H1 (cell line): ENCODE data around the gene ZXDC. TPM values are rescaled to one million over a fixed set of nuclear protein-coding genes. Genes with fewer than 3 reads are reported as not detected.

Experiments
- GABPA ChIP-seq: IDR thresholded peaks from 2 replicates; pipeline ENCODE4 v1.6.1; 2011; ENCODE audit warnings: mild to moderate bottlenecking, low read length, moderate library complexity, borderline replicate concordance; ENCODE audit not compliant: insufficient read depth
- KDM1A ChIP-seq: fragments of 200-600, 300-600 bp; sonication (generic); IDR thresholded peaks from 2 replicates; pipeline ENCODE4 v1.7.1; 2016; ENCODE audit warnings: mild to moderate bottlenecking, low read length, borderline replicate concordance
- MAFK ChIP-seq: IDR thresholded peaks from 2 replicates; pipeline ENCODE4 v1.6.1; 2012; ENCODE audit warnings: low read depth, mild to moderate bottlenecking, improper control_type of control experiment, low read length
- NRF1 ChIP-seq: IDR thresholded peaks from 2 replicates; pipeline ENCODE4 v1.6.1; 2011; ENCODE audit warnings: mild to moderate bottlenecking, low read depth, low read length, improper control_type of control experiment
- SIN3A ChIP-seq, 2 experiments: IDR thresholded peaks in 1 of 2; conservative IDR thresholded peaks in 1 of 2; 2 replicates each; pipeline ENCODE4 v1.6.1; 2011 to 2012; ENCODE audit warnings: low read length in 2 of 2, improper control_type of control experiment in 1 of 2, low read depth in 1 of 2, mild to moderate bottlenecking in 1 of 2
- SP4 ChIP-seq: IDR thresholded peaks from 2 replicates; pipeline ENCODE4 v1.6.1; 2012; ENCODE audit warnings: low read length, inconsistent platforms
- polyA plus RNA-seq, 7 experiments: library from polyadenylated mRNA; depleted of rRNA in 3 of 7; stranded (reverse) in 5 of 7; unstranded in 2 of 7; fragments of >200 nt in 5 of 7; fragments of 200-250 nt in 2 of 7; gene quantifications; 1 replicate in 5 of 7; 2 replicates in 1 of 7; 4 replicates in 1 of 7; pipeline versions ENCODE4 v1.2.1 to v1.2.3, GENCODE V29; 2011 to 2013; ENCODE audit warnings: missing spikeins in 2 of 7, mixed read lengths in 2 of 7
- total RNA-seq: library from RNA; stranded (reverse); fragmentation: NEBNext Ultra II Directional; extraction: Animal tissue kit (Norgen Biotek cat#: 25700); gene quantifications from 2 replicates; pipeline ENCODE4 v1.2.1, GENCODE V29; 2021
- TF ChIP-seq, protein P1 (sequence below), 3 experiments: IDR thresholded peaks; 1 replicate in 2 of 3; 2 replicates in 1 of 3; pipeline versions ENCODE4 v1.5.1 to v1.6.1; 2011; ENCODE audit warnings: low read length in 3 of 3, mild to moderate bottlenecking in 3 of 3, inconsistent platforms in 2 of 3, low read depth in 1 of 3, moderate library complexity in 1 of 3; ENCODE audit not compliant: insufficient read depth in 1 of 3; ENCODE audit errors: control extremely low read depth in 1 of 3

Gene ZXDC
- total and polyA plus RNA-seq, 2 of the 8 experiments (the other 6 are each of a cell fraction or from before 2014, with no cell fraction given): 12.7 to 24.3 TPM

DNA sequence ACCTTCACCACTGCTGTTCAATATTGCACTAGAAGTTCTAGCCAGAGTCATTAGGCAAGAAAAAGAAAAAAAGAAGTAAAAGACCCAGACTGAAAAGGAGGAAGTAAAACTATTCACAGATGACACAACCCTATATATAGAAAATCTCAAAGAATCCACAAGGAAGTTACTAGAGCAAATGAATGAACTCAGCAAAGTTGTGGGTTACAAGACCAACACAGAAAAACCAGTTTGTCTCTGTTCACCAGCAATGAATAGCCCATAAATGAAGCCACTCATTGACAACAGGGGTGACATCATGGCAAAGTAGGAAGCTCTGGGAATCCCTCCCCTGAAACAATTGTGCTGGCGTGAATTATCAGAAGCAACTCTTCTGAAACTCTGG is 76.3 kb downstream of the ZXDC start (continued):
- TF ChIP-seq SIN3A (conservative IDR thresholded peaks at IDR 0.05 in 1 of 2, IDR thresholded peaks at IDR 0.05 in 1 of 2; ENCODE audit: low read depth in 1 of 2, low read length in 2 of 2): no peak
- TF ChIP-seq, protein P1, sequence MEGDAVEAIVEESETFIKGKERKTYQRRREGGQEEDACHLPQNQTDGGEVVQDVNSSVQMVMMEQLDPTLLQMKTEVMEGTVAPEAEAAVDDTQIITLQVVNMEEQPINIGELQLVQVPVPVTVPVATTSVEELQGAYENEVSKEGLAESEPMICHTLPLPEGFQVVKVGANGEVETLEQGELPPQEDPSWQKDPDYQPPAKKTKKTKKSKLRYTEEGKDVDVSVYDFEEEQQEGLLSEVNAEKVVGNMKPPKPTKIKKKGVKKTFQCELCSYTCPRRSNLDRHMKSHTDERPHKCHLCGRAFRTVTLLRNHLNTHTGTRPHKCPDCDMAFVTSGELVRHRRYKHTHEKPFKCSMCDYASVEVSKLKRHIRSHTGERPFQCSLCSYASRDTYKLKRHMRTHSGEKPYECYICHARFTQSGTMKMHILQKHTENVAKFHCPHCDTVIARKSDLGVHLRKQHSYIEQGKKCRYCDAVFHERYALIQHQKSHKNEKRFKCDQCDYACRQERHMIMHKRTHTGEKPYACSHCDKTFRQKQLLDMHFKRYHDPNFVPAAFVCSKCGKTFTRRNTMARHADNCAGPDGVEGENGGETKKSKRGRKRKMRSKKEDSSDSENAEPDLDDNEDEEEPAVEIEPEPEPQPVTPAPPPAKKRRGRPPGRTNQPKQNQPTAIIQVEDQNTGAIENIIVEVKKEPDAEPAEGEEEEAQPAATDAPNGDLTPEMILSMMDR (IDR thresholded peaks at IDR 0.05; ENCODE audit: control extremely low read depth in 1 of 3, insufficient read depth in 1 of 3, low read depth in 1 of 3, low read length in 3 of 3): no peak
- no peak for TF ChIP-seq MAFK
- no peak for TF ChIP-seq KDM1A
- TF ChIP-seq NRF1: no peak
- no peak for TF ChIP-seq GABPA
- TF ChIP-seq SP4: no peak
- TF ChIP-seq, all 59 proteins: peak for 0
